Measurements from ENCODE around the gene LRRC75A.

DNA sequence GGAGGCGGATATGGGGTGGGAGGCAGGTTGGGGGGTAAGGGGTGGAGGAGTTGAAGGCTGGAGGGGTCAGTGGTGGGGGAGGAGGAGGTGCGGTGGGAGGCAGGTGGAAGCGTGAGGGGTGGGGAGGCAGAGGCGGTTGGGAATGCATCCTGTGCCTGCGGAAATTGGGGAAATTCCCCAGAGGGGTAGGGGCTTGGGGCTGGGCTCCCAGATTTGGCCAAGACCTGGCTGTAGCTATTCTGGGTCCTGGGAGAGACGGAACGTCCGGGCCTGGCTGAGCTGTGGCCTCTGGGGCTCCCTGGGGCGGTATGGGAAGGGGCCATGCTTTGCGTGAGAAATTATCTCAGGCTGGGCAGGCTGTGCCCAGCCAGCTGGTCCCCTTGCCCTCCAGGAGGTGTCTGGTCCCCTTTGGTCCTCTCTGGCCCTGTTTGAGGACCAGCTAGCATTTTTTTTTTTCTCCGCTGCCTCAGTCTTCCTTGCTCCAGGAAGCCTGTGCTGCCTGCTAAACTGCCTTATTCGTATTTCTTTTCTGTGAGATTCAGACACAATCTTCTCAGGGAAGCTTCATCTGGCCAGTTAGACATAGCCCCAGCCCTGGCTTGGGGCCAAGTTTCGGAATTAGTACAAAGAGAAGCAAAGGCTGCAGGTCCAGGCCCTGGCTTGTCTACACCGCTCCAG lies 83.9 kb downstream of the LRRC75A start:
- TF ChIP-seq, protein P1, sequence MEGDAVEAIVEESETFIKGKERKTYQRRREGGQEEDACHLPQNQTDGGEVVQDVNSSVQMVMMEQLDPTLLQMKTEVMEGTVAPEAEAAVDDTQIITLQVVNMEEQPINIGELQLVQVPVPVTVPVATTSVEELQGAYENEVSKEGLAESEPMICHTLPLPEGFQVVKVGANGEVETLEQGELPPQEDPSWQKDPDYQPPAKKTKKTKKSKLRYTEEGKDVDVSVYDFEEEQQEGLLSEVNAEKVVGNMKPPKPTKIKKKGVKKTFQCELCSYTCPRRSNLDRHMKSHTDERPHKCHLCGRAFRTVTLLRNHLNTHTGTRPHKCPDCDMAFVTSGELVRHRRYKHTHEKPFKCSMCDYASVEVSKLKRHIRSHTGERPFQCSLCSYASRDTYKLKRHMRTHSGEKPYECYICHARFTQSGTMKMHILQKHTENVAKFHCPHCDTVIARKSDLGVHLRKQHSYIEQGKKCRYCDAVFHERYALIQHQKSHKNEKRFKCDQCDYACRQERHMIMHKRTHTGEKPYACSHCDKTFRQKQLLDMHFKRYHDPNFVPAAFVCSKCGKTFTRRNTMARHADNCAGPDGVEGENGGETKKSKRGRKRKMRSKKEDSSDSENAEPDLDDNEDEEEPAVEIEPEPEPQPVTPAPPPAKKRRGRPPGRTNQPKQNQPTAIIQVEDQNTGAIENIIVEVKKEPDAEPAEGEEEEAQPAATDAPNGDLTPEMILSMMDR (IDR thresholded peaks at IDR 0.05): no peak
- TF ChIP-seq POLR2A (IDR thresholded peaks at IDR 0.05) (no peak), POLR2AphosphoS5 (IDR thresholded peaks at IDR 0.05; ENCODE audit: insufficient read depth in 1 of 2, low read depth in 1 of 2) (no peak)

All from vagina (tissue), 2 donors.